GM19452 (cell line): ENCODE results near the gene PIK3R5.

Source experiments
- ATAC-seq: cut with Tn5 transposase; IDR thresholded peaks from one replicate; pipeline ENCODE4 v1.9.1; 2021; ENCODE audit not compliant: unreplicated experiment

The PIK3R5 gene

GRCh38 chr17:8953156-8953885, 12.2 kb downstream of the PIK3R5 start:
- ATAC-seq, result no peak

GRCh38 chr17:8952191-8952590, 13.3 kb downstream of the PIK3R5 start:
- ATAC-seq, result no peak

GRCh38 chr17:8951206-8951605, 14.3 kb downstream of the PIK3R5 start:
- no peak for ATAC-seq

GRCh38 chr17:8949061-8949661, 16.3 kb downstream of the PIK3R5 start:
- no peak for ATAC-seq

GRCh38 chr17:8948462-8948861, 17.0 kb downstream of the PIK3R5 start:
- ATAC-seq, result no peak

GRCh38 chr17:8947201-8947600, 18.3 kb downstream of the PIK3R5 start:
- no peak for ATAC-seq

GRCh38 chr17:8946476-8946875, 19.0 kb downstream of the PIK3R5 start:
- ATAC-seq, result no peak

GRCh38 chr17:8946071-8946470, 19.4 kb downstream of the PIK3R5 start:
- ATAC-seq, result no peak

GRCh38 chr17:8944748-8945147, 20.8 kb downstream of the PIK3R5 start:
- no peak for ATAC-seq

GRCh38 chr17:8944083-8944482, 21.4 kb downstream of the PIK3R5 start:
- no peak for ATAC-seq

GRCh38 chr17:8941980-8942622, 23.4 kb downstream of the PIK3R5 start:
- ATAC-seq, result no peak

- ATAC-seq, result no peak
Measured at GRCh38 chr17:8941520-8941919, 24.0 kb downstream of the PIK3R5 start.

- ATAC-seq, result no peak
Measured at GRCh38 chr17:8940866-8941471, 24.5 kb downstream of the PIK3R5 start.

GRCh38 chr17:8939496-8940334, 25.8 kb downstream of the PIK3R5 start:
- no peak for ATAC-seq

- no peak for ATAC-seq
Measured at GRCh38 chr17:8938933-8939332, 26.6 kb downstream of the PIK3R5 start.

GRCh38 chr17:8935191-8935590, 30.3 kb downstream of the PIK3R5 start:
- ATAC-seq, result peak; percentile 51

- no peak for ATAC-seq
Measured at GRCh38 chr17:8934346-8934745, 31.2 kb downstream of the PIK3R5 start.

GRCh38 chr17:8930649-8931048, 34.9 kb downstream of the PIK3R5 start:
- ATAC-seq, result no peak

- no peak for ATAC-seq
Measured at GRCh38 chr17:8928347-8928746, 37.2 kb downstream of the PIK3R5 start.

GRCh38 chr17:8927395-8927794, 38.1 kb downstream of the PIK3R5 start:
- ATAC-seq, result no peak

GRCh38 chr17:8925808-8926207, 39.7 kb downstream of the PIK3R5 start:
- no peak for ATAC-seq
